ENCODE data around the gene UBE2J1. TPM values are rescaled to one million over a fixed set of nuclear protein-coding genes. Genes with fewer than 3 reads are reported as not detected.
A peak's percentile ranks its signal among the peaks of the same experiment; 100 is the strongest.

UBE2J1 gene
- total RNA-seq, 6 donors from 2014 or later: 16.5 to 55.5 (median 37.4) TPM

DNA sequence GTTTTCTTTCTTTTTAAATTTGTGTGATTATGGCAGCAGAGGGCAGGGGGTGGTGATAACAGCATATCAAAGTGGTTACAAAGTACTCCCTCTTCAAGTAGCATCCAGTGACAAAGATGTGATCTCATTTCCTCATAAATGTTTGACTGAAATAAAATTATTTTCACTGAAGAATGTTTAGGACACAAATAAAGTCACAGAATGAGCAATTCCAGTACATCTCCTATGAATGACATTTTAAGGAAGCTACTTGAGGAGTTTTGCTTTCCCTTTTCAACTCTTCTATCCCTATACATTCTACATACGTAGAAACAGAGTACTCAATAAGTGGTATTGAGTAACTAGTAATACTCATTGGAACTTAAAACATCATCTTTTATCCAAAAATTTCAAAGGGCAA, 23.5 kb downstream of the UBE2J1 start:
- Histone ChIP-seq H3K4me1 (peaks cover 0 to 3% (median under 1%) of the 10 kb centered on the region in 4 donors), H3K9me3 (no peaks in the 10 kb centered on the region), H3K27ac (no peak overlapping the region), H3K4me3 (no peak overlapping the region), H3K36me3 (peaks cover 15 to 67% (median 26%) of the 10 kb centered on the region in 4 donors), H3K27me3 (no peaks in the 10 kb centered on the region)
- TF ChIP-seq POLR2AphosphoS5 (IDR thresholded peaks at IDR 0.05) (no peak), EP300 (IDR thresholded peaks at IDR 0.05) (no peak), POLR2A (IDR thresholded peaks at IDR 0.05) (no peak)
- TF ChIP-seq, protein P1, sequence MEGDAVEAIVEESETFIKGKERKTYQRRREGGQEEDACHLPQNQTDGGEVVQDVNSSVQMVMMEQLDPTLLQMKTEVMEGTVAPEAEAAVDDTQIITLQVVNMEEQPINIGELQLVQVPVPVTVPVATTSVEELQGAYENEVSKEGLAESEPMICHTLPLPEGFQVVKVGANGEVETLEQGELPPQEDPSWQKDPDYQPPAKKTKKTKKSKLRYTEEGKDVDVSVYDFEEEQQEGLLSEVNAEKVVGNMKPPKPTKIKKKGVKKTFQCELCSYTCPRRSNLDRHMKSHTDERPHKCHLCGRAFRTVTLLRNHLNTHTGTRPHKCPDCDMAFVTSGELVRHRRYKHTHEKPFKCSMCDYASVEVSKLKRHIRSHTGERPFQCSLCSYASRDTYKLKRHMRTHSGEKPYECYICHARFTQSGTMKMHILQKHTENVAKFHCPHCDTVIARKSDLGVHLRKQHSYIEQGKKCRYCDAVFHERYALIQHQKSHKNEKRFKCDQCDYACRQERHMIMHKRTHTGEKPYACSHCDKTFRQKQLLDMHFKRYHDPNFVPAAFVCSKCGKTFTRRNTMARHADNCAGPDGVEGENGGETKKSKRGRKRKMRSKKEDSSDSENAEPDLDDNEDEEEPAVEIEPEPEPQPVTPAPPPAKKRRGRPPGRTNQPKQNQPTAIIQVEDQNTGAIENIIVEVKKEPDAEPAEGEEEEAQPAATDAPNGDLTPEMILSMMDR (IDR thresholded peaks at IDR 0.05): no peak
- no peak for DNase-seq
- no peak for ATAC-seq (ENCODE audit: low FRiP score in 2 of 2)
- 80 to 91% methylated on average over 1 of the region's 1 CpG for WGBS, 2 donors

DNA sequence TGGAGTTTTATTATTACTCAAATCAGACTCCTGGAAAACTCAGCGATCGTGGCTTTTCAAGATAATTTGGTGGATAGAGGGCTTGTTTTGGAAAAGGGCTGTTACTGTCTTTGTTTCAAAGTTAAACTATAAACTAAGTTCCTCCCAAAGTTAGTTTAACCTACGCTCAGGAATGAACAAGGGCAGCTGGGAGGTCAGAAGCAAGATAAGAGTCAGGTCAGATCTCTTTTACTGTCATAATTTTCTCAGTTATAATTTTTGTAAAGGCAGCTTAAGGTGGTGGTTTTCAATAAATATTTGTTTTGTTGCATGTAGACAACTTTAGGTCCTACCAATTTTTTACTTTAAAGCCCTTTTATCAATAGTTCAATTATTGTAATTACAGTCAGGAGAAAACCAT, 28.2 kb downstream of the UBE2J1 start:
- no peaks in the 10 kb centered on the region for H3K27me3 ChIP-seq
- TF ChIP-seq, protein P1 (IDR thresholded peaks at IDR 0.05): no peak
- TF ChIP-seq POLR2AphosphoS5 (IDR thresholded peaks at IDR 0.05) (no peak), POLR2A (IDR thresholded peaks at IDR 0.05) (no peak), EP300 (IDR thresholded peaks at IDR 0.05) (no peak)
- peaks cover 5 to 15% (median 9%) of the 10 kb centered on the region in 4 donors for H3K4me1 ChIP-seq
- H3K4me3 ChIP-seq: no peak overlapping the region
- no peak overlapping the region for H3K27ac ChIP-seq
- DNase-seq (no peak), ATAC-seq (ENCODE audit: low FRiP score in 2 of 2) (no peak)
- no peaks in the 10 kb centered on the region for H3K9me3 ChIP-seq
- H3K36me3 ChIP-seq: peaks cover 5 to 41% (median 8%) of the 10 kb centered on the region in 4 donors
- WGBS, 2 donors: 91 to 95% methylated on average over 3 of the region's 3 CpGs

DNA sequence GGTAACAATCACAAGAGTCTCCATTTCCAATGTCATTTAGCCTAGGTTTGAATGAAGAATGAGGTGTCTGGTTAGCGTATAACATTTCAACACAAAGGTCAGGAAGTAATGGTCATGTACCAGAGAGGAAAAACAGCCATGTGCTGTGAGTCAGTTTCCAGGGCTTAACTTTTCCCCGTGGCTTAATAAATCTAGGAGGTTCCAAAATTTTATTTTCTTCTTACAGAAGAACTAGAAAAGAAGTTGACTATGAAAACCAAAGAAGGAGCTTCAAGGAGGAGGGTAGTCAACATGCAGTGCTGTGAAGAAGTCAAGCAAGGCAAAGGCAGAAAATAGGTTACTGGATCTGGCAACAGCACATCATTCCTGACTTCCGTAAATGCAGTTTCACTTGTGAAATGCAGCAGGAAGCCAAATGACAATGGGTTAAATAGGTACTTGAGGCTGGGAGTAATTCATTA, 29.0 kb downstream of the UBE2J1 start:
- H3K27ac ChIP-seq: peak overlapping the region in 2 of 4 donors; percentile 25 to 51
- H3K36me3 ChIP-seq: peaks cover 0 to 34% (median 5%) of the 10 kb centered on the region in 4 donors
- no peaks in the 10 kb centered on the region for H3K9me3 ChIP-seq
- DNase-seq (no peak), ATAC-seq (ENCODE audit: low FRiP score in 2 of 2) (no peak)
- no peak overlapping the region for H3K4me3 ChIP-seq
- no peak for TF ChIP-seq POLR2A (IDR thresholded peaks at IDR 0.05)
- TF ChIP-seq EP300 (IDR thresholded peaks at IDR 0.05): no peak
- TF ChIP-seq POLR2AphosphoS5 (IDR thresholded peaks at IDR 0.05): no peak
- TF ChIP-seq, protein P1 (IDR thresholded peaks at IDR 0.05): no peak
- no peaks in the 10 kb centered on the region for H3K27me3 ChIP-seq
- peaks cover 5 to 15% (median 9%) of the 10 kb centered on the region in 4 donors for H3K4me1 ChIP-seq
- WGBS, 2 donors: 49 to 58% methylated on average over 3 of the region's 3 CpGs

DNA sequence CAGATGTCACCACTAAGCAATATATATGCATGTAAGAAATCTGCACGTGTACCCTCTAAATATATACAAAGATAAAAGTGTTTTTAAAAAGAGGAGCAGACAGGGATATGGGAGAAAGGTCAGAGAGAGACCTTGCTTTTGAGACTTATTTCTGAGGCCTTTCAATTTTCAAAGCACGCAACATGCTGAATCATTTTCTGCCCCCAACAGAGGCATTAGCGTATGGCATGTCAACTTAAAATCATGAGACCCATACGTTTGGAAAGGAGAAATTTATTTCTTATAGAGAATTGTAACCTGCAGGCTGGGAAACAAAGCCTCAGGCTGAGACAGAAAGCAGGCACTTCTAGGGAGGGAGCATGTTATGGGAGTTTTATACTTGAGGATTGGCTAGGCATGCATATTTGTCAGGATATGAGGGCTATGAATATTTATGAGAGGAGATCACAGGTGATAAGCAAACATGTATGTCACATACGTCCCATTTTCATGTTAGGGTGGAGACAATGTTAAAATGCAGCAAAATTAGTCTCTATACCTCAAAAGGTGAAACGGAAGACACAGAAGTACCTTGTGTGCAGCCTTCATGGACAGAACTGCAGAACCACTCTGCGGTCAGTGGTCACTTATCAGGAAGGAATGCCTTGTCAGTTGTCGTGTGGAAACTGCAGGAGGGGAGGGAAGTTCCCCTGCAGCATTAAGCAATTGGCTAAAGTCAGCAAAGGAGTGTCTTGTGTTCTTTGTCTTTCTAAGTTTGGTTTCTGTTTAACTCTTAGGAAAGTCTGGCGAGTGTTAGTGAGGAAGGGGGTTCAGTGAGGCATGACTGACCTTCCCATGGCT, 31.2 kb downstream of the UBE2J1 start:
- 62% methylated on average over 9 of the region's 9 CpGs for WGBS, 2 donors
- H3K4me1 ChIP-seq: peaks cover 5 to 15% (median 9%) of the 10 kb centered on the region in 4 donors
- peak overlapping the region in 1 of 4 donors; percentile 66 for H3K27ac ChIP-seq
- TF ChIP-seq POLR2AphosphoS5 (IDR thresholded peaks at IDR 0.05): peak in 1 of 2 donors; percentile 60
- no peak for TF ChIP-seq EP300 (IDR thresholded peaks at IDR 0.05)
- ATAC-seq (ENCODE audit: low FRiP score in 2 of 2) (peak; percentile 75 to 88), DNase-seq (peak in 1 of 2 donors; percentile 80)
- no peak overlapping the region for H3K4me3 ChIP-seq
- no peaks in the 10 kb centered on the region for H3K9me3 ChIP-seq
- peaks cover 0 to 12% (median 1%) of the 10 kb centered on the region in 4 donors for H3K36me3 ChIP-seq
- no peaks in the 10 kb centered on the region for H3K27me3 ChIP-seq

DNA sequence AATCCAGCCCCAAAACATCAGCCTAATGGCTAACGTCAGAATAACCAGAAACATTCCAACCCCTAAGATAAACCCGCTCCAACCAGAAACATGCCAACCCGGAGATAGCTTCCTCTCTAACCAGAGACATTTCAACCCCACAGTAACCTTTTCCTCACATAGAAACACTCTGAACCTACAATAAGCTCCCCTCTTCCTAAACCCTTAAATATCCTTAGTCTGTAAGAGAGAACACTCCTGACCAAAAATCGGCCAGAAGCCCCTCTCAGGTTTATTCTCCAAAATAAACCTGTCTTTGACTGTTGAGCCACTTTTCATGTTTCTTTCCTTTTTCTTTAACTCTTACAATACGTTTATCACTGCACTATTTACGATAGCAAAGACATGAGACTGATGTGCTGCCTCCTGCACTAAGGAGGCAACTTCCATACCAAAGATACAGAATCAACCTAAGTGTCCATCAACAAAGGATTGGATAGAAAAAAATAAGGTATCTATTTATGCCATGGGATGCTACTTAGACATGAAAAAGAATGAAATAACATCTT, 32.4 kb downstream of the UBE2J1 start:
- no peaks in the 10 kb centered on the region for H3K9me3 ChIP-seq
- no peak overlapping the region for H3K4me3 ChIP-seq
- ATAC-seq (ENCODE audit: low FRiP score in 2 of 2) (no peak), DNase-seq (no peak)
- no peaks in the 10 kb centered on the region for H3K27me3 ChIP-seq
- WGBS, 2 donors: 90 to 93% methylated on average over 6 of the region's 6 CpGs
- H3K27ac ChIP-seq: no peak overlapping the region
- H3K36me3 ChIP-seq: peaks cover 0 to 3% (median under 1%) of the 10 kb centered on the region in 4 donors
- no peak for TF ChIP-seq EP300 (IDR thresholded peaks at IDR 0.05)
- TF ChIP-seq POLR2A (IDR thresholded peaks at IDR 0.05): no peak
- TF ChIP-seq POLR2AphosphoS5 (IDR thresholded peaks at IDR 0.05): no peak
- TF ChIP-seq, protein P1 (IDR thresholded peaks at IDR 0.05): no peak
- peaks cover 5 to 15% (median 9%) of the 10 kb centered on the region in 4 donors for H3K4me1 ChIP-seq

Data from upper lobe of left lung (tissue), 6 donors.